RWPE2 (cell line): ENCODE results near the gene RHOXF1.
A peak's percentile ranks its signal among the peaks of the same experiment; 100 is the strongest.

ENCODE experiments used
- ATAC-seq: fragments of 200-7000 bp; cut with Tn5 transposase; 3 replicates; pipeline ENCODE4 v1.9.1; 2021; ENCODE audit warnings: low read depth
- DNase-seq: peaks from one replicate; pipeline ENCODE4 v3.0.0-alpha.2; 2020; ENCODE audit warnings: low spot score
- H3K27ac ChIP-seq: fragments of 450-650 bp; 2 replicates; pipeline ENCODE4 v1.5.1; 2017; ENCODE audit warnings: mild to moderate bottlenecking; ENCODE audit not compliant: poor library complexity, severe bottlenecking
- H3K27me3 ChIP-seq: fragments of 250-450 bp; sonication (Bioruptor Pico); 2 replicates; pipeline ENCODE4 v1.5.1; 2021; ENCODE audit warnings: mild to moderate bottlenecking, moderate library complexity; ENCODE audit not compliant: insufficient read depth, poor library complexity, severe bottlenecking
- H3K36me3 ChIP-seq: fragments of 250-450 bp; sonication (Bioruptor Pico); 2 replicates; pipeline ENCODE4 v1.5.1; 2020; ENCODE audit warnings: low read depth, mild to moderate bottlenecking, moderate library complexity
- H3K4me1 ChIP-seq: fragments of 250-450 bp; sonication (Bioruptor Pico); 2 replicates; pipeline ENCODE4 v1.5.1; 2021; ENCODE audit warnings: mild to moderate bottlenecking, moderate library complexity; ENCODE audit not compliant: insufficient read depth, poor library complexity, severe bottlenecking
- H3K4me3 ChIP-seq: fragments of 250-450 bp; sonication (Bioruptor Pico); 2 replicates; pipeline ENCODE4 v1.5.1; 2021; ENCODE audit warnings: mild to moderate bottlenecking, moderate library complexity; ENCODE audit not compliant: severe bottlenecking
- H3K9me3 ChIP-seq: fragments of 250-450 bp; sonication (Bioruptor Pico); 2 replicates; pipeline ENCODE4 v1.5.1; 2021; ENCODE audit warnings: mild to moderate bottlenecking, moderate library complexity; ENCODE audit not compliant: severe bottlenecking
- TF ChIP-seq, protein P1 (sequence below): fragments of 450-650 bp; IDR thresholded peaks from one replicate; pipeline ENCODE4 v1.5.1; 2017; ENCODE audit warnings: mild to moderate bottlenecking, moderate library complexity; ENCODE audit not compliant: poor library complexity, severe bottlenecking

RHOXF1 gene

DNA sequence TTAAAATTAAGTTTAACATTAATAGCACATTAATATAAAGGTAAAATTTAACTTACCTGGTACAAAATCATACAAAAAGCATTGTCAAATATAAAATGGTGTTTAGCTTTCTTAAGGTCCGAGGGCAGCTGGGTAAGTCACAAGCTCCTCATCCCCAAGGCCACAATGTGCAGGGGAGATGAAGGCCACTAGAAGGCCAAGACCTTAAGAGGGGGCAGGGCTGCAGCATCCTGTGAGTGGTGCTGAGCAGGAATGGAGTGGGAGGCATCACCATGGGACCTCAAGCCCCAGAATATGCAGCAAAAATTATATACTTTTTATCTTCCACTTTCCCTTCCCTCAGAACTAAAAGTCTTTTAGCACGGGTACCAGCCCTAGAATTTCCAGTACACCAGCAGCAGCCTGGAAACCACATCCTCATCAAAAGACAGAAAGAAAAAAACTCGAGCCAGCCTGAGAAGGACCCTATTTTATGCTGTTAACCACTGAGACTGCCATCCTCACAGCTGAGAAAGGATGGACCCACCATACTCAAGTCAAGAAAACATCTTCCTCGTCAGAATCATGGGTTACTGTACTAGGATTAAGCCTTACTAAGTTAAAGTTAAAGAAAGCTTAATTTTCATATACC lies 29.7 kb upstream of the RHOXF1 start:
- Histone ChIP-seq H3K27ac (no peak overlapping the region), H3K27me3 (no peaks in the 10 kb centered on the region), H3K36me3 (no peaks in the 10 kb centered on the region), H3K4me1 (no peaks in the 10 kb centered on the region), H3K9me3 (no peaks in the 10 kb centered on the region), H3K4me3 (no peak overlapping the region)
- TF ChIP-seq, protein P1, sequence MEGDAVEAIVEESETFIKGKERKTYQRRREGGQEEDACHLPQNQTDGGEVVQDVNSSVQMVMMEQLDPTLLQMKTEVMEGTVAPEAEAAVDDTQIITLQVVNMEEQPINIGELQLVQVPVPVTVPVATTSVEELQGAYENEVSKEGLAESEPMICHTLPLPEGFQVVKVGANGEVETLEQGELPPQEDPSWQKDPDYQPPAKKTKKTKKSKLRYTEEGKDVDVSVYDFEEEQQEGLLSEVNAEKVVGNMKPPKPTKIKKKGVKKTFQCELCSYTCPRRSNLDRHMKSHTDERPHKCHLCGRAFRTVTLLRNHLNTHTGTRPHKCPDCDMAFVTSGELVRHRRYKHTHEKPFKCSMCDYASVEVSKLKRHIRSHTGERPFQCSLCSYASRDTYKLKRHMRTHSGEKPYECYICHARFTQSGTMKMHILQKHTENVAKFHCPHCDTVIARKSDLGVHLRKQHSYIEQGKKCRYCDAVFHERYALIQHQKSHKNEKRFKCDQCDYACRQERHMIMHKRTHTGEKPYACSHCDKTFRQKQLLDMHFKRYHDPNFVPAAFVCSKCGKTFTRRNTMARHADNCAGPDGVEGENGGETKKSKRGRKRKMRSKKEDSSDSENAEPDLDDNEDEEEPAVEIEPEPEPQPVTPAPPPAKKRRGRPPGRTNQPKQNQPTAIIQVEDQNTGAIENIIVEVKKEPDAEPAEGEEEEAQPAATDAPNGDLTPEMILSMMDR, result no peak
- ATAC-seq, result no peak
- DNase-seq, result no peak

DNA sequence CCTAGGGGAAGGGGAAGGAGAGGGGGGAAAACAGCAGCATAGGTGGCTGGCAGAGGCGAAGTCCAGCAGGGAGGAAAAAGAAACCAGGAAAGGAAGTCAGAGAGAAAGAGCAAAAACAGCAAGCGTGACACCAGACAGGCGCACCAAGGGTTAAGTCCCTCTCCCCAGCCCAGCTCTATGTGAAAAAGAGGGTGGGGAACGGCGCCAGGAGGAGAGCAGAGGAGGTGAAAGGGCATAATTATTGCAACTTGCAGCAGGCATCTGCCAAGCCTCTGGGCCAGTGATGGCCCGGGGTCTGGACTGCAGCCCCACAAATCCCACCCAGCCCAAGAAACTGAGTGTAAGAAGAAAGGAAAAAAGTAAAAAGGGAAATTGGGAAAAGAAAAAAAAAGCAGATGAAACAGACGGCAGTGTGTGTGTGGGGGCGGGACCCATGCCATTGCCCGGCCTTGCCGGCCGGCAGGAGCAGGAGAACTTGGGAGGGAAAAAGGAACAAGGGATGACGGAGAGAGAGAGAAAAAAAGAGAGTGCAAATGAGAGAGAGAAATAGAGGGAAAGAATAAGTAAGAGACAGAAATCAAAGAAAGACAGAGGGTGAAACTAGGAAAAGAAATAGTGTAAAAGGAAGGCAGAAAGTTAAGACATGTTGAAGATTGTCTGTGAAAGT lies 28.6 kb upstream of the RHOXF1 start:
- no peak for ATAC-seq

DNA sequence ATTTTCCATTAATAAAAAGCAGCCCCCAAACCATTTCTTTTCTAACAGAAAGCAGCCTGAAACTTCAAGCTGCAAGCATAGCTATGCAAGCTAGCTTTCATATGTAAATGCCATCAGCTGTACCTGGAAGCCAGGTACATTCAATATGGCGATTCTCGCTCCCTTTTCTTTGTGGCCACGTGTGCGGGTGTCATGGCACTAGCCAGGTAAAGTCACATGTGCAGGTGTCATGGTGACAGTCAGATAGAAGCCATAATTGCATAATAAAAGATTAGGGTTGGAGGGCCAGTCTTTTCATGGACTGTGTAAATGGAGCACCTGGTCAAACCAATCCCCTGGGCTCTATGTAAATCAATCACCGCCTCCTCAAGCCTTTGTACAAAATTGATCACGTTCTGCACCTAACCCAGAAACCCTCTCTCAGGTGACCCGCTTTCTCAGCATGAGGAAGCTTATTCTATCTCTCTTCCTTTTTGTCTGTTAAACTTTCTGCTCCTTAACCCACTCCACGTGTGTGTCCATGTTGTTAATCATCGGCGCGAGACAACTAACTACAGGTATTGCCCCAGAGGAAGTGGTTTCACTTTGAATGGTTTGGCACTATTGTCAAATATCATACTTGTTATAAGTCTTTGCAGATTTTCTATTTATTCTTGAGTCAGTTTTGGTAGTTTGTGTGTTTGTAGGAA lies 24.7 kb upstream of the RHOXF1 start:
- Histone ChIP-seq H3K4me3 (no peak overlapping the region), H3K27ac (no peak overlapping the region), H3K9me3 (no peaks in the 10 kb centered on the region), H3K36me3 (no peaks in the 10 kb centered on the region), H3K4me1 (no peaks in the 10 kb centered on the region), H3K27me3 (no peaks in the 10 kb centered on the region)
- DNase-seq (no peak), ATAC-seq (no peak)
- TF ChIP-seq, protein P1, result no peak

More for the DNA sequence above, 28.6 kb upstream of the RHOXF1 start:
- no peak for DNase-seq
- H3K9me3 ChIP-seq, result no peaks in the 10 kb centered on the region
- no peaks in the 10 kb centered on the region for H3K4me1 ChIP-seq
- TF ChIP-seq, protein P1, result no peak
- H3K36me3 ChIP-seq, result no peaks in the 10 kb centered on the region
- no peaks in the 10 kb centered on the region for H3K27me3 ChIP-seq
- no peak overlapping the region for H3K4me3 ChIP-seq
- H3K27ac ChIP-seq, result no peak overlapping the region

DNA sequence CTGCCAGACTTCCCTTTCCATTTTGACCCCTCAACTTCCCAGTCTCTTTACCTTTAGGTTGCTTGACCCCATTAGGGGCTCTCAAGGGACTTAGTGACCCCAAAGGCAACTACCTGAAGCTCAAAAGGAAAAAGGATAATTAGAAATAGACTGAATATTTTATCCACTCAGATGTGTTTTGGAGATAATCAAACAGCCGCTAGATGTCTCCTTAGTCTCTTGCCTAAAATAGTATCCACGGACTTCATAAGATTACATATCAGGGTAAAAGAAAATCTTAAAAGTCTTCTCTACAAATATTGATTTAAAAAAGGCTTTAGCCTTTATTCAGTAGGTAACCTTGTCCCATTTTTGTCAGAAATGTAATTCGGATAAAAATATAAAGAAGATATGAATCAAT lies 21.7 kb upstream of the RHOXF1 start:
- TF ChIP-seq, protein P1, result peak; percentile 39
- Histone ChIP-seq H3K4me3 (peak overlapping the region; percentile 11), H3K27ac (no peak overlapping the region), H3K27me3 (no peaks in the 10 kb centered on the region), H3K4me1 (no peaks in the 10 kb centered on the region), H3K36me3 (no peaks in the 10 kb centered on the region), H3K9me3 (no peaks in the 10 kb centered on the region)
- ATAC-seq (no peak), DNase-seq (no peak)

DNA sequence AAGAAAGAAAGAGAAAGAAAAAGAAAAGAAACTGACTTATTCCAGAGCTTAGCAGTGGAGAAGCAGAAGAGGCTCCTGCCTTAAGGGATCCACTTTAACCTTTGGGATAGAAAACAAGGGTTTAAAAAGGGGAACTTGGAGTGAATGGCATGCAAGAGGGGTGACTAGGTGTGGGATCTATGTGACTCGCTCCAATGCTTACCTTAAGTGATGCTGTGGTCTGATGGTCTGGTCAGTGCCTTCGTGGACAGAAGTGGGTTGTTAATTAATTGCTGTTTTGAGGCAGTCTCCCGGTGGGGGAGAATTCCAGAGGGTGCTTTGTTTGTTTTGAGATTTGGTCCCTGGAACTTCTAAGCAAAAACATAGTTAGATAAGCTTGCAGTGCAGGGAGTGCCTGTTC lies 21.1 kb upstream of the RHOXF1 start:
- ATAC-seq (no peak), DNase-seq (no peak)
- H3K36me3 ChIP-seq, result no peaks in the 10 kb centered on the region
- TF ChIP-seq, protein P1, result no peak
- no peaks in the 10 kb centered on the region for H3K4me1 ChIP-seq
- no peak overlapping the region for H3K4me3 ChIP-seq
- no peak overlapping the region for H3K27ac ChIP-seq
- H3K9me3 ChIP-seq, result no peaks in the 10 kb centered on the region
- H3K27me3 ChIP-seq, result no peaks in the 10 kb centered on the region
